DOHH2 (cell line): Measurements from ENCODE around the gene PPM1H.

Experiments used
- EZH2phosphoT487 ChIP-seq: fragments of 200-600 bp; sonication (generic); IDR thresholded peaks from 2 replicates; pipeline ENCODE4 v1.6.1; 2017; ENCODE audit warnings: borderline replicate concordance, mild to moderate bottlenecking, antibody characterized with exemption, low read length, moderate library complexity, mixed read lengths
- TF ChIP-seq, protein P1 (sequence below): fragments of 200-600 bp; sonication (generic); IDR thresholded peaks from one replicate; pipeline ENCODE4 v1.5.1; 2014; ENCODE audit warnings: antibody characterized with exemption, mild to moderate bottlenecking, low read depth, low read length; ENCODE audit not compliant: poor library complexity, severe bottlenecking

DNA sequence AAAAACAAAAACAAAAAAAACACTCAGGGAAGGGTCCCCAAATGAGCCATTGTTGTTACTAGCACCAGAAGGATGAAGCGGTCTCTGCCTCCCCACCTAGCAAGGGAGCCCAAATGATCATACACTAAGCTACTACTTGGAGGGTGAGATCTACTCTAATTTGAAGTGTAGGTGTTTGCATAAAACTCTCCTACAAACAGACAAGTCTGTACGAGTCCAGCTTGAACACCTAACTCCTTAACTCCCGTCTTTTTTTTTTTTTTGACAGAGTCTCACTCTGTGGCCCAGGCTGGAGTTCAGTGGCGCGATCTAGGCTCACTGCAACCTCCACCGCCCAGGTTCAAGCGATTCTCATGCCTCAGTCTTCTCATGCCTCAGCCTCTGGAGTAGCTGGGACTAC lies 132.6 kb downstream of the PPM1H start:
- TF ChIP-seq, protein P1, sequence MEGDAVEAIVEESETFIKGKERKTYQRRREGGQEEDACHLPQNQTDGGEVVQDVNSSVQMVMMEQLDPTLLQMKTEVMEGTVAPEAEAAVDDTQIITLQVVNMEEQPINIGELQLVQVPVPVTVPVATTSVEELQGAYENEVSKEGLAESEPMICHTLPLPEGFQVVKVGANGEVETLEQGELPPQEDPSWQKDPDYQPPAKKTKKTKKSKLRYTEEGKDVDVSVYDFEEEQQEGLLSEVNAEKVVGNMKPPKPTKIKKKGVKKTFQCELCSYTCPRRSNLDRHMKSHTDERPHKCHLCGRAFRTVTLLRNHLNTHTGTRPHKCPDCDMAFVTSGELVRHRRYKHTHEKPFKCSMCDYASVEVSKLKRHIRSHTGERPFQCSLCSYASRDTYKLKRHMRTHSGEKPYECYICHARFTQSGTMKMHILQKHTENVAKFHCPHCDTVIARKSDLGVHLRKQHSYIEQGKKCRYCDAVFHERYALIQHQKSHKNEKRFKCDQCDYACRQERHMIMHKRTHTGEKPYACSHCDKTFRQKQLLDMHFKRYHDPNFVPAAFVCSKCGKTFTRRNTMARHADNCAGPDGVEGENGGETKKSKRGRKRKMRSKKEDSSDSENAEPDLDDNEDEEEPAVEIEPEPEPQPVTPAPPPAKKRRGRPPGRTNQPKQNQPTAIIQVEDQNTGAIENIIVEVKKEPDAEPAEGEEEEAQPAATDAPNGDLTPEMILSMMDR: no peak
- no peak for TF ChIP-seq EZH2phosphoT487
